Measurements from ENCODE around the gene ZSCAN20.

ZSCAN20 gene

DNA sequence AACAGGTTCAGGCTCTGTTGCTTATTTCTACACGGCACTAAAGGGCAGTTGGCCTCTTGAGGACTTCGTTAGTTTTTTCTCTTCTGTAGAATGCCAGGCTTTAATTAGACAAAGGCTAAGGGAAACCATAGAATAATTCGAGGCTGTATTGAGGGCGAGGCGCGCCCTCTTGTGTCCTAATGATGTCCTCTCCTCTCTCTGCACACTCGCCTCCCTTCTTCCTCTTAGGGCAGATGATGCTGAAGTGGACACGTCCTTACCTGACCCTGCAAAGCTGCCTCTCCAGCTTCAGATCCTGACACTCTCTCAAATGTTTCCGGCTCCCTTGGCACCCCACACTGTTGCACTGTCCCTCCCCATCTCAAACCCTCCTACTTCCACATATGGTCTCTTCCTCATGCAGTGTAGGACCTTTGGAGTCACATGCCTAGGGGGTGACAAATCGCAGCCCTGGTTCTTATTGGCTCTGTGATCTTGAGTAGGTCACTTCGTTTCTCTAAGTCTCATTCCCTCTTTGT is 1.9 kb upstream of the ZSCAN20 start:
- TF ChIP-seq, protein P1, sequence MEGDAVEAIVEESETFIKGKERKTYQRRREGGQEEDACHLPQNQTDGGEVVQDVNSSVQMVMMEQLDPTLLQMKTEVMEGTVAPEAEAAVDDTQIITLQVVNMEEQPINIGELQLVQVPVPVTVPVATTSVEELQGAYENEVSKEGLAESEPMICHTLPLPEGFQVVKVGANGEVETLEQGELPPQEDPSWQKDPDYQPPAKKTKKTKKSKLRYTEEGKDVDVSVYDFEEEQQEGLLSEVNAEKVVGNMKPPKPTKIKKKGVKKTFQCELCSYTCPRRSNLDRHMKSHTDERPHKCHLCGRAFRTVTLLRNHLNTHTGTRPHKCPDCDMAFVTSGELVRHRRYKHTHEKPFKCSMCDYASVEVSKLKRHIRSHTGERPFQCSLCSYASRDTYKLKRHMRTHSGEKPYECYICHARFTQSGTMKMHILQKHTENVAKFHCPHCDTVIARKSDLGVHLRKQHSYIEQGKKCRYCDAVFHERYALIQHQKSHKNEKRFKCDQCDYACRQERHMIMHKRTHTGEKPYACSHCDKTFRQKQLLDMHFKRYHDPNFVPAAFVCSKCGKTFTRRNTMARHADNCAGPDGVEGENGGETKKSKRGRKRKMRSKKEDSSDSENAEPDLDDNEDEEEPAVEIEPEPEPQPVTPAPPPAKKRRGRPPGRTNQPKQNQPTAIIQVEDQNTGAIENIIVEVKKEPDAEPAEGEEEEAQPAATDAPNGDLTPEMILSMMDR (IDR thresholded peaks at IDR 0.05) = peak; percentile 86

DNA sequence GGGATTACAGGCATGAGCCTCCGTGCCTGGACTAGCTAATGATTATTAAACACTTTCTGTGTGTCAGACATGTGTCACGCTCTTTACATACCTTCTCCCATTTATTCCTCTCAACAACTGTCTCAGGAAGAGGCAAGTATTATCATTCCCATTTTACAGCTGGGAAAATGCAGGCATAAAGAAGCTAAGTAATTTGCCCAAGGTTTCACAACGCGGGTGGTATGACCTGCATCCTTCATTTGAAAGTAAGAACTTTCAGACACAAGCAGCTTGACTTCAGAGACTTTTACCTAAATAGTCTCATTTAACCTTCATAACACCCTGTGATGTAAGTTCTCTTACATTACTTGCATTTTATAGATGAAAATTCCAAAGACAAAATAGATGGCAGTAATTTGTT is 1.0 kb upstream of the ZSCAN20 start:
- TF ChIP-seq, protein P1 (IDR thresholded peaks at IDR 0.05) = no peak

GRCh38 chr1:33473900-33474299 is 1.5 kb downstream of the ZSCAN20 start:
- TF ChIP-seq, protein P1 (IDR thresholded peaks at IDR 0.05) = no peak

DNA sequence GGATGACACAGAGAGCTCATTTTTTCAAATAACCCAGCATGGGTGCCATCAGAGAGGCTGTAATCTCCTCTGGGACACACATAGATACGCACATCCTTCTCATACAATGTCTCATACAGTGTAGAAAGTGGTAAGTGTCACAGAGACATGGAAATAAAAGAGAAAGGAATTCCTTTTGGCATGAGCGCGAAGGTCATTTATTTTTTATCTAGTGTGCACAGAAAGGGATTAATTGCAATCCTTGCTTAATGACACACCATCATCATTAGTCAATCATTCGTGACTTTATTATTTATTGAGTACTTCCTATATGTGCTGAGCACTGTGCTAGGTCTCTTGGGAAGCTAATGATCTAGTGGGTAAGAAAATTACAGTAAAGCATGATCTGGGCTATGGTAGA is 5.0 kb downstream of the ZSCAN20 start:
- TF ChIP-seq, protein P1 (IDR thresholded peaks at IDR 0.05) = no peak

- TF ChIP-seq, protein P1 (IDR thresholded peaks at IDR 0.05) = no peak
Observed at GRCh38 chr1:33482412-33482811, 10.0 kb downstream of the ZSCAN20 start.

GRCh38 chr1:33488624-33489023 is 16.2 kb downstream of the ZSCAN20 start:
- TF ChIP-seq, protein P1 (IDR thresholded peaks at IDR 0.05) = no peak

GRCh38 chr1:33494929-33495328 is 22.5 kb downstream of the ZSCAN20 start:
- TF ChIP-seq, protein P1 (IDR thresholded peaks at IDR 0.05) = no peak

- TF ChIP-seq, protein P1 (IDR thresholded peaks at IDR 0.05) = no peak
Observed at GRCh38 chr1:33497410-33497809, 25.0 kb downstream of the ZSCAN20 start.
